GM18505 (cell line): ENCODE data around the gene TNFAIP8.
"Not testable (repeated sequence)": the region's sequence is repeated elsewhere in the genome, so short reads cannot be mapped to it uniquely, and the experiment has no call there.

Experiments used
- ATAC-seq: cut with Tn5 transposase; IDR thresholded peaks from one replicate; pipeline ENCODE4 v1.9.1; 2021; ENCODE audit not compliant: unreplicated experiment
- POLR2A ChIP-seq: IDR thresholded peaks from 4 replicates; pipeline ENCODE4 v1.6.1; 2011; ENCODE audit warnings: borderline replicate concordance; ENCODE audit not compliant: insufficient read depth, insufficient read length; ENCODE audit errors: extremely low read depth

TNFAIP8 gene

DNA sequence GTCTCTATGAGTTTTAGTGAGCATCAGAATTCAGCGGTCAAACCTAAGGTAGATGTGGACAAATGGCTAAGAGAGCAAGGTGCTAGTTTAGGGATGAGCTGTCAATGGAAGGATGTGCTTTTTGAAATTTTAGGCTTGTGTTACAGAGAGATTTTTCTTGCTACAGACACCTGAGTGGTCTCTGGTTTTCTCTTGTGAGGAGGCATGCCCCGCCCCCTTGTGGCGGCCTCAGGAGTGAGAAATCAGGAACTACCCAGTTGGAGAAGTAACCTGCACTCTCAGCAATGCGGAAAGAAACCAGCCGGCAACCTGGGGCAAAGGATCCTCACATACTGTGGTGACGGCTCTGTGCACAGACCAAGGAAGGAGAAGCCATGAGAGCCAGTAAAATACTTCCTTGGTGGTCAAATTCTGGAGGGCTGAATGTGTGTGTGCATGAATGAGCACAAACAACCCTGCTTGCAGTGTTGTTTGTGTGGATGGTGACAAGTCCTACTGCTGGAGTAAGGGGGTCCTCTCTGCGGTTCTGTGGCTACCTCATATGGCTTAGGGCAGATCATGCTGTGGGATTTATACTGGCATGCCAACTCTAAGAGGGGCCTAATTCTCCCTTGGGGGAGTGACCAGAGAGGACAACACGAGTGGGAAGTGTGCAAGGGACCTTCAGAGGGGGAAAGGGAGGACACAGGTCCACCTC, 79.8 kb downstream of the TNFAIP8 start:
- no peak for TF ChIP-seq POLR2A

DNA sequence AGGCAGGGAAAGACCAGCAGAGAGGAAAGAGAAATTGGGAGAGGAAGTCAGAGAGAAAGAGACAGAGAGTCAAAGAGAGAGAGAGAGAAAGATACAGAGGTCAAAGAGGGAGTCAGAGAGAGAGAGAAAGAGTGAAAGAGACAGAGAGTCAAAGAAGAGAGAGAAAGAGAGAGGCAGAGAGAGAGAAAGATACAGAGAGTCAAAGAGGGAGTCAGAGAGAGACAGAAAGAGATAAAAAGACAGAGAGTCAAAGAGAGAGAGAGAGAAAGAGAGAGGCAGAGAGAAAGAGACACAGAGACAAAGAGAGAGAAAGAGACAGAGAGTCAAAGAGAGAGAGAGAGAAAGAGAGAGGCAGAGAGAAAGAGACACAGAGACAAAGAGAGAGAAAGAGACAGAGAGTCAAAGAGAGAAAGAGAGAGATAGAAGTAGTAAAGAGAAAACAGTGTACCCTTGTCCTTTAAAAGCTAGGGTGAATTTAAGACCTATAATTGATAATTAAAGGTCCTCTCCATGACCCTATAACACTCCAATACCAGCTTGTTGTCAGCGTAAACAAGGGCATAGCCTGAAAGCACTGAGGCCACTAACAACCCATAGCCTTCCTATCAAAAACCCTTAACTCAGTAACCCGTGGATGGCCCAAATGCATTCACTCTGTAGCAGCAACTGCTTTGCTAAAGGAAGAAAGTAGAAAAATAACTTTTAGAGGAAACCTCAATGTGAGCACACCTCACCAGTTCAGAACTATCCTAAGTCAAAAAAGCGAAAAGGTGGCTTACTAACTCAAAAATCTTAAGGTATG, 82.2 kb downstream of the TNFAIP8 start:
- not testable (repeated sequence) for ATAC-seq

More for the DNA sequence above, 79.8 kb downstream of the TNFAIP8 start:
- ATAC-seq, result peak; percentile 93

DNA sequence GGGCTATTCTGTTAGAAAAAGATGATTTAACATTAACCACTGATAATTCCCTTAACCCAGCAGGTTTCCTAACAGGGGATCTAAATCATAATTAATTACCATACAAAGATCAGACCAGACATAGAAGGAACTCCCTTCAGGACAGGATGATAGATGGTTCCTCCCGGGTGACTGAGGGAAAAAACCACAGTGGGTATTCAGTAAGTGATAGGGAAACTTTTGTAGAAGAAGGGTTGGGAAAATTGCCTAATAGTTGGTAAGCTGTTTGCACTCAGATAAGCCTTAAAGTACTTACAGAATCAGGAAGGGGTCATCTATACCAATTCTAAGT, 82.7 kb downstream of the TNFAIP8 start:
- ATAC-seq, result not testable (repeated sequence)

DNA sequence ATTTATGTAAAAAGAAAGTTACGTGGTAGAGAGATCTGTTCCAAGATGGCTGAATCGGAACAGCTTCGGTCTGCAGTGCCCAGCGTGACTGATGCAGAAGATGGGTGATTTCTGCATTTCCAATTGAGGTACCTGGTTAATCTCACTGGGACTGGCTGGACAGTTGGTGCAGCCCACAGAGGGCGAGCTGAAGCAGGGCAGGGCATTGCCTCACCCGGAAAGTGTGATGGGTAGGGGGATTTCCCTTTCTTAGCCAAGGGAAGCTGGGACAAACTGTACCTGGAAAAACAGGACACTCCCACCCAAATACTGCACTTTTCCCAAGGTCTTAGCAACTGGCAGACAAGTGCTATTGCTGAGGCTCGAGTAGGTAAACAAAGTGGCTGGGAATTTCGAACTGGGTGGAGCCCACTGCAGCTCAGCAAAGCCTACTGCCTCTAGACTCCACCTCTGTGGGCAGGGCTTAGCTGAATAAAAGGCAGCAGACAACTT, 83.4 kb downstream of the TNFAIP8 start:
- no peak for TF ChIP-seq POLR2A
- no peak for ATAC-seq

DNA sequence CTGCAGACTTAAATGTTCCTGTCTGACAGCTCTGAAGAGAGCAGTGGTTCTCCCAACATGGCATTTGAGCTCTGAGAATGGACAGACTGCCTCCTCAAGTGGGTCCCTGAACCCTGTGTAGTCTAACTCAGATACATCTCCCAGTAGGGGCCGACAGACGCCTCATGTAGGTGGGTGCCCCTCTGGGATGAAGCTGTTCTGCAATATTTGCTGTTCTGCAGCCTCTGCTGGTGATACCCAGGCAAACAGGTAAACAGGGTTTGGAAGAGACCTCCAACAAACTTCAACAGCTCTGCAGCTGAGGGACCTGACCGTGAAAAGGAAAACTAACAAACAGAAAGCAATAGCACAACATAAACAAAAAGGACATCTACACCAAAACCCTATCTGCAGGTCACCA, 83.8 kb downstream of the TNFAIP8 start:
- not testable (repeated sequence) for ATAC-seq

DNA sequence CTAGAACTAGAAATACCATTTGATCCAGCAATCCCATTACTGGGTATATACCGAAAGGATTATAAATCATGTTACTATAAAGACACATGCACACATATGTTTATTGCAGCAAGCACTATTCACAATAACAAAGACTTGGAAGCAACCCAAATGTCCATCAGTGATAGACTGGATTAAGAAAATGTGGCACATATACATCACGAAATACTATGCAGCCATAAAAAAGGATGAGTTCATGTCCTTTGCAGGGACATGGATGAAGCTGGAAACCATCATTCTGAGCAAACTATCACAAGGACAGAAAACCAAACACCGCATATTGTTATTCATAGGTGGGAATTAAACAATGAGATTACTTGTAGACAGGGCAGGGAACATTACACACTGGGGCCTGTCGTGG, 88.8 kb downstream of the TNFAIP8 start:
- not testable (repeated sequence) for ATAC-seq

DNA sequence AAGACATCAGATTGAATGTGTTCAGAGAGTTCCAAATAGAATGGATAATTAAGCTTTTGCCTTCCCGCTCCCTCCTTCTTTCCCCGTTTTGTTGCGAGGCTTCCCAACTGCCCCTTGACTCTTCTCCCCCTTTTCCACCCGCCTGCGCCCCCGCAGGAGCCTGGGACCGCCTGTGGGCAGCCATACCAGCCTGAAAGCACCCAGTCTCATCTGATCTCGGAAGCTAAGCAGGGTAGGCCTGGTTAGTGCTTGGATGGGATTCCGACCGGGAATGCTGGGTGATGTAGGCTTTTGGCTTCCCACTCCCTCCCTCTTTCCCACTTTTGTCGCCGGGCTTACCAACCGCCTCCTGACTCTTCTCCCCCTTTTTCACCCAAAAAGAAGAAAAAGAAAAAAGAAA, 89.7 kb downstream of the TNFAIP8 start:
- no peak for ATAC-seq
- TF ChIP-seq POLR2A, result no peak
